ENCODE results near the gene HGFAC. TPM values are rescaled to one million over a fixed set of nuclear protein-coding genes. Genes with fewer than 3 reads are reported as not detected.

The HGFAC gene
- total and polyA plus RNA-seq, 2 of the 13 experiments (the other 11 are each of a cell fraction or from before 2014, with no cell fraction given) = 8.5 to 63.6 TPM

DNA sequence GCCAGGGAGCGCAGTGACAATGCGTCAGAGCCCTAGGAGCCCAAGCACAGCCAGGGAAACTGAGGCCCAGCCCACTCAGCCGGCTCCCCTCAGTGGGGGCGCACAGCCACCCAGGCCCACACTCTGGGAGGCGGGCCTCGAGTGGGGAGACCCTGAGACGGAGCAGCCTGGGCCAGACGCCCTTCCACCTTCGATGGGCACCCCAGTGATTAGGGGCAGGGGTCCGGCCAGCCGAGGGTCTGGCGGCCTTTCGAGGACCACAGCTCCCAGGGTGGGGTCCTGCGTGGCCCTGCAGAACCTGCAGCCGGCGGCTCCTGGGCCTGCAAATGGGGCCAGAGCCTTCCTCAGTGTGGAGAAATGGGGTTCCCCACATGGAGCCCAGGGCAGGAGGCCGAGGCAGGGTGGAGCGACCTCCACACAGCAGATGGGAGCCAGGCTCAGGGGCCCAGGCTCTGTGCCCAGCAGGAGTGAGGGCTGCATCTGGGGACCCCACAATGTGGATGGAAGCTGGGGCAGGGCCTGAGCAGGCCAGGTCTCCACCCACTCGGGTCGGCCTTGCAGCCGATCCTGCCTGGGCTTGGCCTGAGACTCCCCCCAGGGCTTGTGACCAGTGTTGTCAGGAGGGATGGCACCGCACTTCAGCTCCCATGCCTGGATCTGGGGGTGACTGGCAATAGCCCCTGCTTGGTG lies 5.0 kb downstream of the HGFAC start:
- BruUV-seq (replicated peaks) = no TSS peak
- 100% methylated on average over 3 of the region's 22 CpGs for WGBS (ENCODE audit: low lambda C conversion rate)
- no peaks in the 10 kb centered on the region for H3K9me3 ChIP-seq (ENCODE audit: low read length)
- intact Hi-C loops (cut with micrococcal nuclease; ENCODE audit: unreplicated experiment) (no loop called here), in situ Hi-C loops (cut with HindIII; ENCODE audit: extremely low pct_ligation_motif_present, low pct_unique_long_range_greater_than_20kb) (loop anchor here (5.0 kb wide), 1 partner anchor 99 kb away; no protein-coding TSS in a partner anchor)
- no peak overlapping the region for H2AFZ ChIP-seq (ENCODE audit: low read length)
- no peaks in the 10 kb centered on the region for H3K36me3 ChIP-seq (replicated peaks in 1 of 2; ENCODE audit: control insufficient read depth in 1 of 2, insufficient read depth in 2 of 2, low read length in 2 of 2)
- no peak overlapping the region for H3K9ac ChIP-seq (ENCODE audit: insufficient read depth, low read depth, low read length)
- H3K4me3 ChIP-seq (replicated peaks in 1 of 3; ENCODE audit: insufficient read depth in 1 of 3, low read depth in 2 of 3, low read length in 3 of 3) = no peak overlapping the region
- DNase-seq (ENCODE audit: low spot score) (no peak), FAIRE-seq (no peak), ATAC-seq (no peak)
- CTCF ChIA-PET (ENCODE audit: low intra/inter-chr PET ratio, low total read pairs) = no interaction called here
- H4K20me1 ChIP-seq (ENCODE audit: insufficient read depth, low read length) = no peaks in the 10 kb centered on the region
- H3K4me1 ChIP-seq (ENCODE audit: insufficient read depth, low read length) = peaks cover 38% of the 10 kb centered on the region
- no peaks in the 10 kb centered on the region for H3K79me2 ChIP-seq (ENCODE audit: insufficient read depth, low read length)
- TF ChIP-seq RBFOX2 (IDR thresholded peaks at IDR 0.05; ENCODE audit: low read depth, low read length) (0 out of 2 replicates have a peak, but pooled peaks have one; percentile 9), KDM1A (CRISPR knock-in tag; IDR thresholded peaks at IDR 0.05) (no peak)
- TF ChIP-seq, protein P1, sequence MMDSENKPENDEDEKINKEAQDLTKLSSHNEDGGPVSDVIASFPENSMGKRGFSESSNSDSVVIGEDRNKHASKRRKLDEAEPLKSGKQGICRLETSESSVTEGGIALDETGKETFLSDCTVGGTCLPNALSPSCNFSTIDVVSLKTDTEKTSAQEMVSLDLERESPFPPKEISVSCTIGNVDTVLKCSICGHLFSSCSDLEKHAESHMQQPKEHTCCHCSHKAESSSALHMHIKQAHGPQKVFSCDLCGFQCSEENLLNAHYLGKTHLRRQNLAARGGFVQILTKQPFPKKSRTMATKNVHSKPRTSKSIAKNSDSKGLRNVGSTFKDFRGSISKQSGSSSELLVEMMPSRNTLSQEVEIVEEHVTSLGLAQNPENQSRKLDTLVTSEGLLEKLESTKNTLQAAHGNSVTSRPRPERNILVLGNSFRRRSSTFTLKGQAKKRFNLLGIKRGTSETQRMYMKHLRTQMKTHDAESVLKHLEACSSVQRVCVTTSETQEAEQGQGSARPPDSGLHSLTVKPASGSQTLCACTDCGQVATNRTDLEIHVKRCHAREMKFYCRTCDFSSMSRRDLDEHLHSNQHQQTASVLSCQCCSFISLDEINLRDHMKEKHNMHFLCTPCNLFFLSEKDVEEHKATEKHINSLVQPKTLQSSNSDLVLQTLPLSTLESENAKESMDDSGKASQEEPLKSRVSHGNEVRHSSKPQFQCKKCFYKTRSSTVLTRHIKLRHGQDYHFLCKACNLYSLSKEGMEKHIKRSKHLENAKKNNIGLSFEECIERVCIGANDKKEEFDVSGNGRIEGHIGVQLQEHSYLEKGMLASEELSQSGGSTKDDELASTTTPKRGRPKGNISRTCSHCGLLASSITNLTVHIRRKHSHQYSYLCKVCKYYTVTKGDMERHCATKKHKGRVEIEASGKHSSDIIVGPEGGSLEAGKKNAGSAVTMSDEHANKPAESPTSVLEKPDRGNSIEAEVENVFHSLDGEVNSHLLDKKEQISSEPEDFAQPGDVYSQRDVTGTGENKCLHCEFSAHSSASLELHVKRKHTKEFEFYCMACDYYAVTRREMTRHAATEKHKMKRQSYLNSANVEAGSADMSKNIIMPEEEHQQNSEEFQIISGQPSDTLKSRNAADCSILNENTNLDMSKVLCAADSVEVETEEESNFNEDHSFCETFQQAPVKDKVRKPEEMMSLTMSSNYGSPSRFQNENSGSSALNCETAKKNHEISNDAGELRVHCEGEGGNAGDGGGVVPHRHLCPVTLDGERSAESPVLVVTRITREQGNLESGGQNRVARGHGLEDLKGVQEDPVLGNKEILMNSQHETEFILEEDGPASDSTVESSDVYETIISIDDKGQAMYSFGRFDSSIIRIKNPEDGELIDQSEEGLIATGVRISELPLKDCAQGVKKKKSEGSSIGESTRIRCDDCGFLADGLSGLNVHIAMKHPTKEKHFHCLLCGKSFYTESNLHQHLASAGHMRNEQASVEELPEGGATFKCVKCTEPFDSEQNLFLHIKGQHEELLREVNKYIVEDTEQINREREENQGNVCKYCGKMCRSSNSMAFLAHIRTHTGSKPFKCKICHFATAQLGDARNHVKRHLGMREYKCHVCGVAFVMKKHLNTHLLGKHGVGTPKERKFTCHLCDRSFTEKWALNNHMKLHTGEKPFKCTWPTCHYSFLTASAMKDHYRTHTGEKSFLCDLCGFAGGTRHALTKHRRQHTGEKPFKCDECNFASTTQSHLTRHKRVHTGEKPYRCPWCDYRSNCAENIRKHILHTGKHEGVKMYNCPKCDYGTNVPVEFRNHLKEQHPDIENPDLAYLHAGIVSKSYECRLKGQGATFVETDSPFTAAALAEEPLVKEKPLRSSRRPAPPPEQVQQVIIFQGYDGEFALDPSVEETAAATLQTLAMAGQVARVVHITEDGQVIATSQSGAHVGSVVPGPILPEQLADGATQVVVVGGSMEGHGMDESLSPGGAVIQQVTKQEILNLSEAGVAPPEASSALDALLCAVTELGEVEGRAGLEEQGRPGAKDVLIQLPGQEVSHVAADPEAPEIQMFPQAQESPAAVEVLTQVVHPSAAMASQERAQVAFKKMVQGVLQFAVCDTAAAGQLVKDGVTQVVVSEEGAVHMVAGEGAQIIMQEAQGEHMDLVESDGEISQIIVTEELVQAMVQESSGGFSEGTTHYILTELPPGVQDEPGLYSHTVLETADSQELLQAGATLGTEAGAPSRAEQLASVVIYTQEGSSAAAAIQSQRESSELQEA (CRISPR knock-in tag; IDR thresholded peaks at IDR 0.05; ENCODE audit: not compliant biosample characterization) = peak; percentile 19
- H3K27ac ChIP-seq (ENCODE audit: extremely low read length, insufficient read depth, low read length) = no peak overlapping the region
- POLR2A ChIA-PET = no interaction called here
- H3K27me3 ChIP-seq (ENCODE audit: control insufficient read depth in 1 of 2, insufficient read depth in 2 of 2, low read length in 2 of 2) = no peaks in the 10 kb centered on the region
- H3K4me2 ChIP-seq (ENCODE audit: low read depth, low read length) = no peak overlapping the region

Measured in HepG2 (cell line).